HS-27A (cell line): Measurements from ENCODE around the gene NUMA1.

ENCODE experiments used
- DNase-seq: peaks from one replicate; pipeline ENCODE4 v3.0.0-alpha.2; 2012; ENCODE audit warnings: low read depth, missing footprints

NUMA1 gene

GRCh38 chr11:71962428-71963038 is 117.8 kb downstream of the NUMA1 start:
- DNase-seq = no peak

GRCh38 chr11:71955898-71956456 is 124.4 kb downstream of the NUMA1 start:
- DNase-seq = no peak
